MCF 10A (cell line): ENCODE data around the gene SRSF4. TPM values are rescaled to one million over a fixed set of nuclear protein-coding genes. Genes with fewer than 3 reads are reported as not detected.

ENCODE experiments used
- BruUV-seq: library from RNA; stranded (reverse); fragments of 400-500 nt; replicated peaks from 2 replicates; lab custom pipeline; 2021; lab: Mats Ljungman, UMichigan
- CTCF ChIA-PET: fragments of 300-600 bp; sonication (Branson Sonifier 250); formaldehyde crosslinking; extraction: SDS; loops from one replicate; lab custom pipeline; 2021; ENCODE audit warnings: antibody characterized with exemption, inconsistent platforms; lab: Yijun Ruan, JAX
- POLR2A ChIA-PET: fragments of 300-600, 350-650 bp; sonication (Branson Sonifier 250); formaldehyde crosslinking; extraction: SDS; loops from one replicate; lab custom pipeline; 2020; ENCODE audit warnings: antibody characterized with exemption, inconsistent platforms; lab: Yijun Ruan, JAX
- DNase-seq: peaks from one replicate; pipeline ENCODE4 v3.0.0-alpha.2; 2018; ENCODE audit not compliant: unreplicated experiment
- H3K27ac Mint-ChIP-seq: one replicate; pipeline ENCODE4 v1.8.0; 2022; ENCODE audit warnings: mild to moderate bottlenecking, low read depth, mixed read lengths; ENCODE audit not compliant: unreplicated experiment
- H3K27me3 Mint-ChIP-seq: one replicate; pipeline ENCODE4 v1.8.0; 2022; ENCODE audit warnings: mixed read lengths; ENCODE audit not compliant: insufficient read depth, unreplicated experiment
- H3K36me3 Mint-ChIP-seq: one replicate; pipeline ENCODE4 v1.8.0; 2022; ENCODE audit warnings: mild to moderate bottlenecking, moderate library complexity, mixed read lengths; ENCODE audit not compliant: insufficient read depth, unreplicated experiment
- H3K4me1 Mint-ChIP-seq: one replicate; pipeline ENCODE4 v1.8.0; 2022; ENCODE audit warnings: mixed read lengths; ENCODE audit not compliant: insufficient read depth, unreplicated experiment
- H3K4me3 Mint-ChIP-seq: one replicate; pipeline ENCODE4 v1.8.0; 2022; ENCODE audit warnings: mild to moderate bottlenecking, moderate library complexity, mixed read lengths; ENCODE audit not compliant: unreplicated experiment
- H3K9me3 Mint-ChIP-seq: one replicate; pipeline ENCODE4 v1.8.0; 2022; ENCODE audit warnings: mixed read lengths; ENCODE audit not compliant: unreplicated experiment
- intact Hi-C: fragments of 100-400 bp; cut with micrococcal nuclease; formaldehyde crosslinking; loops from 2 replicates; pipeline ENCODE4 v1.14.1; 2022
- total RNA-seq: library from RNA; stranded (reverse); gene quantifications from 2 replicates; pipeline ENCODE4 v1.2.3, GENCODE V29; 2022
- TF ChIP-seq, protein P1 (sequence below): fragments of 200-600 bp; IDR thresholded peaks from one replicate; pipeline ENCODE4 v1.8.0; 2022; ENCODE audit warnings: antibody characterized with exemption, mild to moderate bottlenecking; ENCODE audit not compliant: unreplicated experiment

Gene SRSF4
- total RNA-seq, 1 experiment from 2014 or later = 95.8 TPM

DNA sequence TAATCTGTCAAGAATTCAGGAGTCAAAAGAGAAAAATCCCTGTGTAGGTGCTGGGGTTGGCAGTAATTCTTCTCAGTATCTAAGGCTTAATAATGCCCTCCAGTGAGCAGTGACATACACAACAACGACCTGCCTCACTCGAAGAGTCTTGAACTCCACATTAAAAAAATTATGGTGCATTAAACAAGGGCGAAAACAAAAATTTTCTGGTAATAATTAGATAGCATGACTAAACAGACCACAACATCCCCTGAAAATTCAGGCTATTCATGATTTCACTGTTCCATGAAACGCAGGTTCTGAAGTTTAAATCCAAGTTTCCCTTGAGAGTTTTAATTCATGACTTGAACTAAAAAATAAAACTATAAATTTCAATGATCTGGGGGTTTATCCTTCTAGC, 5.1 kb downstream of the SRSF4 start:
- Mint-ChIP-seq H3K9me3 (no peaks in the 10 kb centered on the region), H3K27ac (no peak overlapping the region), H3K4me3 (no peak overlapping the region), H3K36me3 (peaks cover 53% of the 10 kb centered on the region), H3K4me1 (peaks cover 25% of the 10 kb centered on the region), H3K27me3 (no peaks in the 10 kb centered on the region)
- ChIA-PET POLR2A (interaction anchor here (0.8 to 1.2 kb wide), 2 partner anchors 26 to 54 kb away, joined by 3 to 4 read pairs; partner anchors contain the start of gene MECR), CTCF (no interaction called here)
- TF ChIP-seq, protein P1, sequence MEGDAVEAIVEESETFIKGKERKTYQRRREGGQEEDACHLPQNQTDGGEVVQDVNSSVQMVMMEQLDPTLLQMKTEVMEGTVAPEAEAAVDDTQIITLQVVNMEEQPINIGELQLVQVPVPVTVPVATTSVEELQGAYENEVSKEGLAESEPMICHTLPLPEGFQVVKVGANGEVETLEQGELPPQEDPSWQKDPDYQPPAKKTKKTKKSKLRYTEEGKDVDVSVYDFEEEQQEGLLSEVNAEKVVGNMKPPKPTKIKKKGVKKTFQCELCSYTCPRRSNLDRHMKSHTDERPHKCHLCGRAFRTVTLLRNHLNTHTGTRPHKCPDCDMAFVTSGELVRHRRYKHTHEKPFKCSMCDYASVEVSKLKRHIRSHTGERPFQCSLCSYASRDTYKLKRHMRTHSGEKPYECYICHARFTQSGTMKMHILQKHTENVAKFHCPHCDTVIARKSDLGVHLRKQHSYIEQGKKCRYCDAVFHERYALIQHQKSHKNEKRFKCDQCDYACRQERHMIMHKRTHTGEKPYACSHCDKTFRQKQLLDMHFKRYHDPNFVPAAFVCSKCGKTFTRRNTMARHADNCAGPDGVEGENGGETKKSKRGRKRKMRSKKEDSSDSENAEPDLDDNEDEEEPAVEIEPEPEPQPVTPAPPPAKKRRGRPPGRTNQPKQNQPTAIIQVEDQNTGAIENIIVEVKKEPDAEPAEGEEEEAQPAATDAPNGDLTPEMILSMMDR = no peak
- no TSS peak for BruUV-seq
- DNase-seq = no peak
- intact Hi-C loops = no loop called here

DNA sequence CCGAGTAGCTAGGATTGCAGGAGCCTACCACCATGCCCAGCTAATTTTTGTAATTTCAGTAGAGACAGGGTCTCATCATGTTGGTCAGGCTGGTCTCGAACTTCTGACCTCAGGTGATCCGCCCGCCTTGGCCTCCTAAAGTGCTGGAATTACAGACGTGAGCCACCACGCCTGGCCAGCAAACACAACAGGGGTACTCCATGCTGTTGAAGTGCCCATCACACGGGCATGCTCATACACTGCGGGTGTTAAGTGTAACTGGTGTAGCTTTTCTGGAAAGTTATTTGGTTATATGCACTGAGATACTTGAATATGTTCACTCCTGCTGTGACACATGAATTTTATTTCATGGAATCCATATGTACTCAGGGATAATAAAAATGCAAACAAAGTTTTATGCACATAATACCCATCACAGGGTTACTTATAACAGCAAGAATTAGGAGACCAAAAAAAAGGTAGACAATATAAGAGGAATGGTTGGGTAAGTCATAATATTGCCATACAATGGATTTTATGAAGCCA, 9.2 kb downstream of the SRSF4 start:
- BruUV-seq = no TSS peak
- DNase-seq = no peak
- intact Hi-C loops = no loop called here
- no peaks in the 10 kb centered on the region for H3K9me3 Mint-ChIP-seq
- H3K4me3 Mint-ChIP-seq = no peak overlapping the region
- peaks cover 24% of the 10 kb centered on the region for H3K4me1 Mint-ChIP-seq
- H3K36me3 Mint-ChIP-seq = peaks cover 66% of the 10 kb centered on the region
- ChIA-PET CTCF (interaction anchor here (0.9 kb wide), 1 partner anchor 30 kb away, joined by 3 read pairs; no protein-coding TSS in a partner anchor), POLR2A (interaction anchor here (0.6 to 4.9 kb wide), 2 partner anchors 8 to 510 kb away, joined by 3 to 29 read pairs; partner anchors contain the start of gene SRSF4)
- TF ChIP-seq, protein P1 = no peak
- no peaks in the 10 kb centered on the region for H3K27me3 Mint-ChIP-seq
- no peak overlapping the region for H3K27ac Mint-ChIP-seq

DNA sequence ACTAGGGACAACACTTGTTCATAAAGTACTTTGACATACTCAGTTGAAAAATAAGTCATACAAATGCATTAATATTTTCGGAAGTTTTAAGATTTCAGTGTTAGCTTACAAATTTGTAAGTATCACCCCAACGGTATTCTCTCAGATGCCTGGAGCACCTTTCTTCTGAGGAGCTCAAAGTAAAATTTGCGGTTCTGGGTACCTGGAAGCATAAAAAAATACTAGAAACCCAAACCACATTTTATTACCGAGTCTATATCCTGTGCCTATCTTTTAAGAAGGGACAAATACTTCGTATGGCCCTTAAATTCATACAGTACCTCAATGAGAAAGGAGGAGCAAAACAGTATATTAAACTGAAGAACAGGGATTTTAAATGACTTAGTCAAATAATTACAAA, 10.2 kb downstream of the SRSF4 start:
- peaks cover 20% of the 10 kb centered on the region for H3K4me1 Mint-ChIP-seq
- H3K4me3 Mint-ChIP-seq = no peak overlapping the region
- no TSS peak for BruUV-seq
- CTCF ChIA-PET = interaction anchor here (0.9 kb wide), 1 partner anchor 31 kb away, joined by 3 read pairs; no protein-coding TSS in a partner anchor
- intact Hi-C loops = no loop called here
- H3K36me3 Mint-ChIP-seq = peaks cover 71% of the 10 kb centered on the region
- H3K27me3 Mint-ChIP-seq = no peaks in the 10 kb centered on the region
- no peak overlapping the region for H3K27ac Mint-ChIP-seq
- no peaks in the 10 kb centered on the region for H3K9me3 Mint-ChIP-seq
- DNase-seq = no peak
- TF ChIP-seq, protein P1 = no peak
- POLR2A ChIA-PET = interaction anchor here (4.9 kb wide), 1 partner anchor 9 kb away, joined by 29 read pairs; the partner anchor contains the start of gene SRSF4

DNA sequence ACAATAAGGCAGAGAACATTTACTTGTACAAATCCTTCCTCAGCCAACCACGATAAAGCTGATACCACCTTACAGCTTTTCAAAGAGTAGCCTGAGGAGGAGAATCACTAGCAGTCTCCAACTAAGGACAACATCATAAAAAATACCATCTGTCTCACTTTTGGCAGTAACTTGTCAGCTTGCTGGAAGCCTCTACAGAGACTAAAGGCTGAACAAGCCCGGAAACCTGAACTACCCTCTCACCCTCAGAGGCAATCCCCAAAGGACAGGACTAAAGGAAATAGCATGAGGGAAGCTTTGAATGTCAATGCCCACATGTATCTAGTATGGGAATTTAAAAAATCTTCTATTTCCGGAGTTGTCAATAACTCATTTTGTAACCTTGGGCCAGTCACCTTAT, 10.6 kb downstream of the SRSF4 start:
- intact Hi-C loops = no loop called here
- ChIA-PET POLR2A (interaction anchor here (4.9 kb wide), 1 partner anchor 10 kb away, joined by 29 read pairs; the partner anchor contains the start of gene SRSF4), CTCF (interaction anchor here (1.2 kb wide), 1 partner anchor 132 kb away, joined by 4 read pairs; no protein-coding TSS in a partner anchor)
- Mint-ChIP-seq H3K4me3 (no peak overlapping the region), H3K27ac (peak overlapping the region; percentile 78), H3K4me1 (peaks cover 20% of the 10 kb centered on the region), H3K27me3 (no peaks in the 10 kb centered on the region), H3K9me3 (no peaks in the 10 kb centered on the region), H3K36me3 (peaks cover 76% of the 10 kb centered on the region)
- BruUV-seq = no TSS peak
- TF ChIP-seq, protein P1 = no peak
- no peak for DNase-seq
